Erythroblast (primary cell): Measurements from ENCODE around the gene ZNF207.

Experiments
- GATA1 ChIP-seq: IDR thresholded peaks from 2 replicates; pipeline ENCODE4 v1.6.1; 2011; ENCODE audit warnings: low read depth, mild to moderate bottlenecking, control low read depth, low read length, moderate library complexity
- POLR2A ChIP-seq: IDR thresholded peaks from 2 replicates; pipeline ENCODE4 v1.6.1; 2011; ENCODE audit warnings: mild to moderate bottlenecking, low read length

- no peak for TF ChIP-seq POLR2A
- no peak for TF ChIP-seq GATA1
Measured at GRCh38 chr17:32342603-32343325, 7.2 kb upstream of the ZNF207 start.
